H9 (cell line): ENCODE measurements around the gene DPH1. TPM values are rescaled to one million over a fixed set of nuclear protein-coding genes. Genes with fewer than 3 reads are reported as not detected.

ENCODE experiments used
- DNase-seq: peaks from one replicate; pipeline ENCODE4 v3.0.0-alpha.2; 2017
- H2AFZ ChIP-seq: one replicate; pipeline ENCODE4 v1.6.1; 2013; ENCODE audit warnings: mild to moderate bottlenecking, low read length, control low read depth, moderate library complexity
- H2AK5ac ChIP-seq: 2 replicates; pipeline ENCODE4 v1.6.1; 2013; ENCODE audit warnings: low read length, control low read depth, mixed read lengths; ENCODE audit not compliant: insufficient read length
- H2BK120ac ChIP-seq: one replicate; pipeline ENCODE4 v1.6.1; 2013; ENCODE audit warnings: low read depth, mild to moderate bottlenecking, low read length, control low read depth, inconsistent platforms; ENCODE audit not compliant: poor library complexity, severe bottlenecking
- H2BK12ac ChIP-seq: 2 replicates; pipeline ENCODE4 v1.6.1; 2013; ENCODE audit warnings: low read length, control low read depth, mixed read lengths, low read depth; ENCODE audit not compliant: insufficient read length
- H2BK15ac ChIP-seq: 2 replicates; pipeline ENCODE4 v1.6.1; 2013; ENCODE audit warnings: low read depth, low read length, control low read depth
- H2BK20ac ChIP-seq: one replicate; pipeline ENCODE4 v1.6.1; 2013; ENCODE audit warnings: low read depth, mild to moderate bottlenecking, low read length, control low read depth, inconsistent platforms; ENCODE audit not compliant: poor library complexity, severe bottlenecking
- H2BK5ac ChIP-seq: 2 replicates; pipeline ENCODE4 v1.6.1; 2013; ENCODE audit warnings: low read length, control low read depth, mixed read lengths; ENCODE audit not compliant: insufficient read length
- H3K14ac ChIP-seq: 2 replicates; pipeline ENCODE4 v1.6.1; 2013; ENCODE audit warnings: low read length, control low read depth; ENCODE audit not compliant: insufficient read depth
- H3K18ac ChIP-seq: 2 replicates; pipeline ENCODE4 v1.6.1; 2013; ENCODE audit warnings: low read depth, mild to moderate bottlenecking, mixed read lengths, low read length, control low read depth; ENCODE audit not compliant: insufficient read length
- H3K23ac ChIP-seq: 2 replicates; pipeline ENCODE4 v1.6.1; 2013; ENCODE audit warnings: low read length, control low read depth, mixed read lengths, low read depth; ENCODE audit not compliant: insufficient read length
- H3K23me2 ChIP-seq: 2 replicates; pipeline ENCODE4 v1.6.1; 2013; ENCODE audit warnings: low read depth, mild to moderate bottlenecking, mixed read lengths, low read length, control low read depth; ENCODE audit not compliant: insufficient read length, poor library complexity, severe bottlenecking
- H3K27ac ChIP-seq: 2 replicates; pipeline ENCODE4 v1.5.1; 2013; ENCODE audit warnings: low read length, control low read depth, mixed read lengths, low read depth; ENCODE audit not compliant: insufficient read length
- H3K27me3 ChIP-seq: 2 replicates; pipeline ENCODE4 v1.6.1; 2013; ENCODE audit warnings: low read length, control low read depth, inconsistent platforms; ENCODE audit not compliant: insufficient read depth
- H3K4ac ChIP-seq: 2 replicates; pipeline ENCODE4 v1.6.1; 2013; ENCODE audit warnings: low read depth, mild to moderate bottlenecking, control low read depth, inconsistent platforms, low read length, moderate library complexity
- H3K4me1 ChIP-seq: 2 replicates; pipeline ENCODE4 v1.6.1; 2013; ENCODE audit warnings: low read length, control low read depth, inconsistent platforms; ENCODE audit not compliant: insufficient read depth
- H3K4me2 ChIP-seq: 2 replicates; pipeline ENCODE4 v1.6.1; 2013; ENCODE audit warnings: low read length, control low read depth, mixed read lengths; ENCODE audit not compliant: insufficient read length, insufficient read depth
- H3K56ac ChIP-seq: 2 replicates; pipeline ENCODE4 v1.6.1; 2013; ENCODE audit warnings: low read depth, mild to moderate bottlenecking, mixed read lengths, low read length, control low read depth; ENCODE audit not compliant: insufficient read length
- H3K79me1 ChIP-seq: 2 replicates; pipeline ENCODE4 v1.6.1; 2013; ENCODE audit warnings: low read depth, mild to moderate bottlenecking, moderate library complexity, low read length, control low read depth, inconsistent platforms; ENCODE audit not compliant: insufficient read depth, poor library complexity, severe bottlenecking
- H3K79me2 ChIP-seq: 2 replicates; pipeline ENCODE4 v1.6.1; 2013; ENCODE audit warnings: low read length, control low read depth, inconsistent platforms; ENCODE audit not compliant: insufficient read depth
- H3K9ac ChIP-seq: 2 replicates; pipeline ENCODE4 v1.6.1; 2013; ENCODE audit warnings: low read length, control low read depth, mixed read lengths; ENCODE audit not compliant: insufficient read length; ENCODE audit errors: extremely low read depth
- H3K9me3 ChIP-seq: one replicate; pipeline ENCODE4 v1.6.1; 2013; ENCODE audit warnings: low read depth, low read length, inconsistent platforms; ENCODE audit not compliant: control insufficient read depth
- H3T11ph ChIP-seq: one replicate; pipeline ENCODE4 v1.6.1; 2013; ENCODE audit warnings: mild to moderate bottlenecking, low read length, control low read depth, inconsistent platforms
- H4K20me1 ChIP-seq: one replicate; pipeline ENCODE4 v1.6.1; 2013; ENCODE audit not compliant: control insufficient read depth, insufficient read length, insufficient read depth
- H4K5ac ChIP-seq: 2 replicates; pipeline ENCODE4 v1.6.1; 2013; ENCODE audit warnings: low read depth, mild to moderate bottlenecking, mixed read lengths, low read length, control low read depth; ENCODE audit not compliant: insufficient read length
- H4K8ac ChIP-seq: replicated peaks from 2 replicates; pipeline ENCODE4 v1.6.1; 2013; ENCODE audit warnings: low read length, control low read depth, mixed read lengths, low read depth; ENCODE audit not compliant: insufficient read length
- H4K91ac ChIP-seq: 2 replicates; pipeline ENCODE4 v1.6.1; 2013; ENCODE audit warnings: low read depth, mild to moderate bottlenecking, moderate library complexity, mixed read lengths, low read length, control low read depth; ENCODE audit not compliant: insufficient read length
- H3K27ac Mint-ChIP-seq, 3 experiments: 2 replicates in 2 of 3; 3 replicates in 1 of 3; pipeline ENCODE4 v1.8.0; 2020 to 2021; ENCODE audit warnings: mixed read lengths in 3 of 3, mild to moderate bottlenecking in 1 of 3, moderate library complexity in 1 of 3
- H3K27me3 Mint-ChIP-seq: 2 replicates; pipeline ENCODE4 v1.8.0; 2021; ENCODE audit warnings: low read depth, mild to moderate bottlenecking, moderate library complexity, mixed read lengths
- H3K36me3 Mint-ChIP-seq, 3 experiments: 2 replicates in 2 of 3; 3 replicates in 1 of 3; pipeline ENCODE4 v1.8.0; 2020 to 2021; ENCODE audit warnings: low read depth in 3 of 3, mixed read lengths in 3 of 3; ENCODE audit not compliant: insufficient read depth in 1 of 3
- H3K4me1 Mint-ChIP-seq, 2 experiments: 2 replicates each; pipeline ENCODE4 v1.8.0; 2020; ENCODE audit warnings: mixed read lengths in 2 of 2
- H3K4me3 Mint-ChIP-seq, 2 experiments: 2 replicates in 1 of 2; 3 replicates in 1 of 2; pipeline ENCODE4 v1.8.0; 2020 to 2021; ENCODE audit warnings: mild to moderate bottlenecking in 2 of 2, mixed read lengths in 2 of 2, moderate library complexity in 1 of 2
- H3K9me3 Mint-ChIP-seq, 2 experiments: 2 replicates in 1 of 2; 3 replicates in 1 of 2; pipeline ENCODE4 v1.8.0; 2020; ENCODE audit warnings: mild to moderate bottlenecking in 2 of 2, mixed read lengths in 2 of 2, moderate library complexity in 1 of 2
- CTCF ChIP-seq: fragments of 200-600 bp; sonication (generic); conservative IDR thresholded peaks from 3 replicates; pipeline ENCODE4 v1.8.0; 2021; ENCODE audit warnings: antibody characterized with exemption, mild to moderate bottlenecking
- WGBS: extraction: QIAGEN DNeasy Blood & Tissue Kit; methylation state at CpG from one replicate; pipeline ENCODE4 v1.1.7; 2013; ENCODE audit warnings: missing lambda C conversion rate, low lambda C conversion rate, mixed read lengths; ENCODE audit not compliant: insufficient read length; ENCODE audit errors: extremely low coverage; 5-methylcytosine and 5-hydroxymethylcytosine counted together
- total RNA-seq: library from RNA; stranded (reverse); gene quantifications from 2 replicates; pipeline ENCODE4 v1.2.1, GENCODE V29; 2021

DPH1 gene
- total RNA-seq, 1 experiment from 2014 or later: 27.5 TPM

GRCh38 chr17:2016494-2016893 lies 13.5 kb upstream of the DPH1 start:
- WGBS: no CpG with 5 or more reads among the region's 20 CpGs
- Histone ChIP-seq H2BK12ac (no peak overlapping the region), H2BK120ac (no peak overlapping the region), H3K14ac (no peak overlapping the region), H2AFZ (no peak overlapping the region), H2BK5ac (no peak overlapping the region), H3K23me2 (no peaks in the 10 kb centered on the region), H3K79me2 (no peaks in the 10 kb centered on the region), H2BK15ac (no peak overlapping the region), H3K56ac (no peak overlapping the region), H3K79me1 (no peaks in the 10 kb centered on the region), H3K27ac (no peak overlapping the region), H3K4ac (no peak overlapping the region), H4K20me1 (peaks cover 2% of the 10 kb centered on the region), H4K8ac (no peak overlapping the region), H3K4me2 (no peak overlapping the region), H3K9me3 (no peaks in the 10 kb centered on the region), H4K91ac (no peak overlapping the region), H3K9ac (no peak overlapping the region), H3K27me3 (peaks cover 7% of the 10 kb centered on the region; the same call in 1 of the 2 replicates), H3K4me1 (no peaks in the 10 kb centered on the region; the same call in 1 of the 2 replicates), H2BK20ac (no peak overlapping the region), H3K18ac (no peak overlapping the region), H4K5ac (no peak overlapping the region), H3T11ph (no peak overlapping the region), H2AK5ac (no peak overlapping the region), H3K23ac (no peak overlapping the region)
- H3K4me1 Mint-ChIP-seq: peaks cover 10 to 17% of the 10 kb centered on the region in 2 experiments
- DNase-seq: no peak
- H3K27ac Mint-ChIP-seq: peak overlapping the region in 1 of 3 experiments; percentile 60; a peak in 1 of 7 replicates
- H3K36me3 Mint-ChIP-seq: no peaks in the 10 kb centered on the region
- peaks cover 97% of the 10 kb centered on the region for H3K27me3 Mint-ChIP-seq
- H3K4me3 Mint-ChIP-seq: no peak overlapping the region
- TF ChIP-seq CTCF: no peak
- no peaks in the 10 kb centered on the region; a peak in 2 of 5 replicates for H3K9me3 Mint-ChIP-seq
